Measurements from ENCODE around the gene FMN2. TPM values are rescaled to one million over a fixed set of nuclear protein-coding genes. Genes with fewer than 3 reads are reported as not detected.
A peak's percentile ranks its signal among the peaks of the same experiment; 100 is the strongest.

FMN2 gene
- total RNA-seq, 1 experiment from 2014 or later: 4.6 TPM

GRCh38 chr1:240497908-240498307, 406.2 kb downstream of the FMN2 start:
- Histone ChIP-seq H3K4me1 (ENCODE audit: insufficient read depth, low read length) (peaks cover 14% of the 10 kb centered on the region), H4K20me1 (ENCODE audit: low read length) (no peaks in the 10 kb centered on the region), H3K9me2 (replicated peaks; ENCODE audit: low read length) (no peaks in the 10 kb centered on the region), H3K27me3 (ENCODE audit: low read length) (no peaks in the 10 kb centered on the region), H3K9ac (ENCODE audit: low read length) (no peak overlapping the region), H3F3A (ENCODE audit: low read length, unreplicated experiment) (no peaks in the 10 kb centered on the region), H3K4me3 (ENCODE audit: low read length) (no peak overlapping the region), H3K27ac (ENCODE audit: low read length) (no peak overlapping the region), H3K4me2 (ENCODE audit: low read length) (no peak overlapping the region), H3K9me3 (ENCODE audit: low read length) (no peaks in the 10 kb centered on the region), H3K79me2 (ENCODE audit: low read length) (no peaks in the 10 kb centered on the region), H2AFZ (ENCODE audit: low read length) (no peak overlapping the region), H3K36me3 (ENCODE audit: low read depth, low read length) (no peaks in the 10 kb centered on the region)
- CTCF ChIA-PET: no interaction called here
- DNase-seq (no peak), ATAC-seq (no peak)
- TF ChIP-seq CTCF (conservative IDR thresholded peaks at IDR 0.05; ENCODE audit: low read depth, low read length) (no peak), EZH2 (IDR thresholded peaks at IDR 0.05; ENCODE audit: low read length, unreplicated experiment) (no peak), EZH2phosphoT487 (IDR thresholded peaks at IDR 0.05; ENCODE audit: borderline replicate concordance, low read length) (no peak)
- intact Hi-C loops (cut with micrococcal nuclease): no loop called here
- no TSS peak for BruUV-seq (replicated peaks)
- POLR2A ChIA-PET (ENCODE audit: unreplicated experiment): no interaction called here

DNA sequence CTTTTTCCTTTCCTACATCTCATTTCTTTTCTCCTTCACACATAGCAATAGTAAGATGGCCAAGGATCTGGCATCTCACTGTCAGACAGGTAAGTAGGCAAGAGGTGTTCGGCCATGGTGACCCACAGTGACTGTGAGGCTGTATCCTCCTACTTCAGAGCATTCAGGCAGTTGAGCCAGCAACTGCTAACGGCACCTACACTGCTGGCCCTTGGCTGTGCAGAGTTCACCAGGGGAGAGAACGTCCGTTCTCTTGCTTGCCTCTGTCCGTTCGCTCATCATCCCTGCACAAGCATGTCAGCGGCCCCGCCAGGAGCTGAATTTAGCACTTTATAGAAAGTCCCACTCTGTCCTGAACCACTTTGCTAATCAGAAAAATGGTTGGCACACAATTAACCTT, 406.7 kb downstream of the FMN2 start:
- ChIA-PET POLR2A (ENCODE audit: unreplicated experiment) (no interaction called here), CTCF (no interaction called here)
- no peaks in the 10 kb centered on the region for H3K79me2 ChIP-seq (ENCODE audit: low read length)
- H3K36me3 ChIP-seq (ENCODE audit: low read depth, low read length): no peaks in the 10 kb centered on the region
- H3K27ac ChIP-seq (ENCODE audit: low read length): no peak overlapping the region
- no peak overlapping the region for H3K9ac ChIP-seq (ENCODE audit: low read length)
- intact Hi-C loops (cut with micrococcal nuclease): no loop called here
- H2AFZ ChIP-seq (ENCODE audit: low read length): no peak overlapping the region
- TF ChIP-seq EZH2 (IDR thresholded peaks at IDR 0.05; ENCODE audit: low read length, unreplicated experiment): no peak
- TF ChIP-seq EZH2phosphoT487 (IDR thresholded peaks at IDR 0.05; ENCODE audit: borderline replicate concordance, low read length): no peak
- no peak for TF ChIP-seq CTCF (conservative IDR thresholded peaks at IDR 0.05; ENCODE audit: low read depth, low read length)
- DNase-seq (no peak), ATAC-seq (no peak)
- no peaks in the 10 kb centered on the region; the same call in 1 of the 2 replicates for H3K27me3 ChIP-seq (ENCODE audit: low read length)
- H3K4me2 ChIP-seq (ENCODE audit: low read length): no peak overlapping the region
- no peaks in the 10 kb centered on the region for H3K9me3 ChIP-seq (ENCODE audit: low read length)
- no peaks in the 10 kb centered on the region for H4K20me1 ChIP-seq (ENCODE audit: low read length)
- no peaks in the 10 kb centered on the region for H3K9me2 ChIP-seq (replicated peaks; ENCODE audit: low read length)
- H3F3A ChIP-seq (ENCODE audit: low read length, unreplicated experiment): no peaks in the 10 kb centered on the region
- peaks cover 14% of the 10 kb centered on the region for H3K4me1 ChIP-seq (ENCODE audit: insufficient read depth, low read length)
- BruUV-seq (replicated peaks): no TSS peak
- no peak overlapping the region for H3K4me3 ChIP-seq (ENCODE audit: low read length)

- Histone ChIP-seq H3K4me2 (ENCODE audit: low read length) (no peak overlapping the region), H3K27ac (ENCODE audit: low read length) (no peak overlapping the region), H3F3A (ENCODE audit: low read length, unreplicated experiment) (no peaks in the 10 kb centered on the region), H3K9me3 (ENCODE audit: low read length) (no peaks in the 10 kb centered on the region), H2AFZ (ENCODE audit: low read length) (peak overlapping the region; percentile 61), H3K4me1 (ENCODE audit: insufficient read depth, low read length) (peaks cover 14% of the 10 kb centered on the region), H3K9ac (ENCODE audit: low read length) (no peak overlapping the region), H3K9me2 (replicated peaks; ENCODE audit: low read length) (no peaks in the 10 kb centered on the region), H3K36me3 (ENCODE audit: low read depth, low read length) (no peaks in the 10 kb centered on the region), H3K4me3 (ENCODE audit: low read length) (no peak overlapping the region), H3K79me2 (ENCODE audit: low read length) (no peaks in the 10 kb centered on the region), H4K20me1 (ENCODE audit: low read length) (no peaks in the 10 kb centered on the region), H3K27me3 (ENCODE audit: low read length) (no peaks in the 10 kb centered on the region; the same call in 1 of the 2 replicates)
- DNase-seq (peak; percentile 57), ATAC-seq (peak; percentile 82)
- TF ChIP-seq EZH2phosphoT487 (IDR thresholded peaks at IDR 0.05; ENCODE audit: borderline replicate concordance, low read length) (no peak), CTCF (conservative IDR thresholded peaks at IDR 0.05; ENCODE audit: low read depth, low read length) (no peak), EZH2 (IDR thresholded peaks at IDR 0.05; ENCODE audit: low read length, unreplicated experiment) (no peak)
- POLR2A ChIA-PET (ENCODE audit: unreplicated experiment): interaction anchor here (0.6 kb wide), 1 partner anchor 301 kb away, joined by 3 read pairs; no protein-coding TSS in a partner anchor
- no TSS peak for BruUV-seq (replicated peaks)
- intact Hi-C loops (cut with micrococcal nuclease): no loop called here
- CTCF ChIA-PET: no interaction called here
These were observed 407.3 kb downstream of the FMN2 start for GRCh38 chr1:240499012-240499411.

Measured in PC-3 (cell line).